Keratinocyte (primary cell): Measurements from ENCODE around the gene ABCC8. TPM values are rescaled to one million over a fixed set of nuclear protein-coding genes. Genes with fewer than 3 reads are reported as not detected.
A peak's percentile ranks its signal among the peaks of the same experiment; 100 is the strongest.

Experiments used
- DNase-seq: peaks from one replicate; pipeline ENCODE4 v3.0.0-alpha.2; 2011; ENCODE audit warnings: low read depth, missing footprints, low spot score
- FAIRE-seq: peaks from 2 replicates; lab custom pipeline; 2011; peaks lifted over from hg19 to GRCh38; lab: Jason Lieb, UNC
- H2AFZ ChIP-seq: 2 replicates; pipeline ENCODE4 v1.6.0; 2012; ENCODE audit warnings: low read length, control low read depth, inconsistent platforms; ENCODE audit not compliant: control insufficient read depth
- H3K27ac ChIP-seq: 2 replicates; pipeline ENCODE4 v1.5.1; 2011; ENCODE audit warnings: low read length; ENCODE audit not compliant: control insufficient read depth, insufficient read depth
- H3K27me3 ChIP-seq: 3 replicates; pipeline ENCODE4 v1.6.0; 2011; ENCODE audit warnings: low read length; ENCODE audit not compliant: control insufficient read depth, insufficient read depth; ENCODE audit errors: extremely low read depth
- H3K36me3 ChIP-seq, 2 experiments: 2 replicates in 1 of 2; 3 replicates in 1 of 2; pipeline ENCODE4 v1.5.1; 2011; ENCODE audit warnings: low read length in 2 of 2, mild to moderate bottlenecking in 1 of 2; ENCODE audit not compliant: control insufficient read depth in 2 of 2, insufficient read depth in 2 of 2; ENCODE audit errors: extremely low read depth in 1 of 2
- H3K4me1 ChIP-seq: 3 replicates; pipeline ENCODE4 v1.5.1; 2011; ENCODE audit warnings: low read length; ENCODE audit not compliant: control insufficient read depth, insufficient read depth; ENCODE audit errors: extremely low read depth
- H3K4me2 ChIP-seq: 3 replicates; pipeline ENCODE4 v1.6.0; 2011; ENCODE audit warnings: low read depth, low read length; ENCODE audit not compliant: control insufficient read depth, insufficient read depth; ENCODE audit errors: extremely low read depth
- H3K4me3 ChIP-seq, 3 experiments: fragments of 200-600 bp in 1 of 3; sonication (generic) in 1 of 3; 2 replicates in 2 of 3; 3 replicates in 1 of 3; pipeline ENCODE4 v1.5.1; 2011 to 2016; ENCODE audit warnings: low read length in 3 of 3, mild to moderate bottlenecking in 3 of 3, control low read depth in 2 of 3, inconsistent platforms in 1 of 3, low read depth in 1 of 3, mixed read lengths in 1 of 3, mixed run types in 1 of 3, moderate library complexity in 1 of 3; ENCODE audit not compliant: control insufficient read depth in 2 of 3, insufficient read depth in 2 of 3; ENCODE audit errors: extremely low read depth in 1 of 3
- H3K79me2 ChIP-seq: 2 replicates; pipeline ENCODE4 v1.6.0; 2012; ENCODE audit warnings: low read length; ENCODE audit not compliant: control insufficient read depth, insufficient read depth
- H3K9ac ChIP-seq: 3 replicates; pipeline ENCODE4 v1.6.0; 2011; ENCODE audit warnings: low read length; ENCODE audit not compliant: control insufficient read depth, insufficient read depth; ENCODE audit errors: extremely low read depth
- H3K9me1 ChIP-seq: 3 replicates; pipeline ENCODE4 v1.6.0; 2011; ENCODE audit warnings: low read length; ENCODE audit not compliant: control insufficient read depth, insufficient read depth; ENCODE audit errors: extremely low read depth
- H3K9me3 ChIP-seq: 2 replicates; pipeline ENCODE4 v1.5.1; 2012; ENCODE audit warnings: low read depth, low read length; ENCODE audit not compliant: control insufficient read depth
- H4K20me1 ChIP-seq: 3 replicates; pipeline ENCODE4 v1.6.0; 2011; ENCODE audit warnings: low read length; ENCODE audit not compliant: control insufficient read depth, insufficient read depth; ENCODE audit errors: extremely low read depth
- CTCF ChIP-seq, 3 experiments: IDR thresholded peaks in 1 of 3; conservative IDR thresholded peaks in 1 of 3; optimal IDR thresholded peaks in 1 of 3; 2 replicates in 2 of 3; 3 replicates in 1 of 3; pipeline versions ENCODE3 to v1.5.1; 2011; ENCODE audit warnings: low read length in 3 of 3, mild to moderate bottlenecking in 3 of 3, moderate library complexity in 2 of 3, control low read depth in 1 of 3, inconsistent platforms in 1 of 3; ENCODE audit not compliant: insufficient read depth in 2 of 3; ENCODE audit errors: extremely low read depth in 1 of 3
- EZH2 ChIP-seq: IDR thresholded peaks from one replicate; pipeline ENCODE4 v1.6.1; 2012; ENCODE audit warnings: inconsistent platforms, mild to moderate bottlenecking, low read length, moderate library complexity
- dilution Hi-C: fragments of 300-500 bp; cut with MboI; formaldehyde crosslinking; loops from one replicate; pipeline ENCODE4 v1.7.0; 2020; ENCODE audit warnings: low sequenced_read_pairs; ENCODE audit not compliant: extremely low pct_ligation_motif_present
- polyA plus RNA-seq, 5 experiments: library from polyadenylated mRNA; depleted of rRNA in 3 of 5; stranded (reverse) in 3 of 5; stranded (forward) in 1 of 5; unstranded in 1 of 5; fragments of >200 nt; gene quantifications; 1 replicate in 1 of 5; 2 replicates in 3 of 5; 3 replicates in 1 of 5; pipeline versions ENCODE4 v1.2.1 to v1.2.3, GENCODE V29; 2011 to 2012; ENCODE audit warnings: missing spikeins in 2 of 5, low read depth in 1 of 5, low replicate concordance in 1 of 5

ABCC8 gene
- polyA plus RNA-seq, 1 donor (not counting 4 experiments of a cell fraction or from before 2014, with no cell fraction given): not detected

DNA sequence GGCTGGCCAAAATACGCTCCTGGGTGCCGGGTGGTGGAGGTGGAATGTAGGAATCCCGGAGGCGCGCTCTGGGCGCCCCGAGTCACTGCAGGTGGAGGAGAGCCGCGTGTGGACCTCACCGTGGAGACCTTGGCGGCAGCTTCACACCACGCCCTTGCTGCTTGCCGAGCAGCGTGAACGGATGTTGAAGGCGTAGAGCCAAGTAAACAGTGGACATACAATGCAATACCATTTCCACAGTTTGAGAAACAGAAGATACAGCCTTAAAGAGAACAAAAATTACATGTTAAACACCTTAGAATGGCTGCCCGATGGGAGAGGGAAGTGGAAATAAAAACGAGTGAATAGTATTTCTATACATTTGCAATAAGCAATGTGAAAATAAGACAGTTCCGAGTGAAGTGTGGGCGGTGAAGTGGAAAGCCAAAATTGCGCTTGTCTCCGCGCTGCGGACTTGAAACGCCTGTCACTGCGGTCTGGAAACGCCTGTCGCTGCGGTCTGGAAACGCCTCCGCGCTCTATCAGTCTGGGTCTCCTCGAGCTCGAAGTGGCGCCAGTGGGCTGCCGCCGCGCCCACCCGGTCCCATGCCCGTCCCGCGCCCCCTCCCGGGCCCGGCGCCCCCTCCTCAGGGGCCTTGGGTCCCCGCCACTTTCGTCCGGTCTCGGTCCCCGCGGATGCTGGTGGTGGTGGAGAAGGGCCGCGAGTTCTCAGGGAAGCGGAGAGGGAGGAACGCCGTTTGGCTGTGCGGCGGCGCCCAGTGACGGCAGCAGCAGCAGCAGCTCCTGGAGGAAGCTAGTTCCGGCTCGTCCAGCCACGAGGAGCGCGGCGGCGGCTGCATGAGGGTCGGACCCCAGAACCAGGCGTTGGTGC lies 123.5 kb downstream of the ABCC8 start:
- H4K20me1 ChIP-seq: no peaks in the 10 kb centered on the region
- H3K9me1 ChIP-seq: no peaks in the 10 kb centered on the region
- FAIRE-seq: no peak
- H3K9ac ChIP-seq: peak overlapping the region; percentile 78
- peaks cover 0 to under 1% of the 10 kb centered on the region in 2 experiments for H3K36me3 ChIP-seq
- peak overlapping the region; percentile 86 for H2AFZ ChIP-seq
- peaks cover 10% of the 10 kb centered on the region for H3K4me1 ChIP-seq
- no peaks in the 10 kb centered on the region for H3K9me3 ChIP-seq
- H3K27me3 ChIP-seq: no peaks in the 10 kb centered on the region
- H3K4me3 ChIP-seq: peak overlapping the region; percentile 51 to 89 (median 78)
- DNase-seq: no peak
- no peaks in the 10 kb centered on the region for H3K79me2 ChIP-seq
- dilution Hi-C loops: no loop called here
- no peak for TF ChIP-seq EZH2
- no peak for TF ChIP-seq CTCF (optimal IDR thresholded peaks at IDR 0.05 in 1 of 3, IDR thresholded peaks at IDR 0.05 in 1 of 3, conservative IDR thresholded peaks at IDR 0.05 in 1 of 3; ENCODE audit: extremely low read depth in 1 of 3, insufficient read depth in 2 of 3, low read length in 3 of 3)
- H3K27ac ChIP-seq: peak overlapping the region; percentile 67
- H3K4me2 ChIP-seq: peak overlapping the region; percentile 98

- peaks cover 10% of the 10 kb centered on the region for H3K4me1 ChIP-seq
- no peaks in the 10 kb centered on the region for H3K9me1 ChIP-seq
- peak within 1 kb of the TSS; percentile 86 for H2AFZ ChIP-seq
- peak within 1 kb of the TSS; percentile 51 to 89 (median 78) for H3K4me3 ChIP-seq
- no peak for DNase-seq
- H3K79me2 ChIP-seq: no peaks in the 10 kb centered on the region
- H3K9me3 ChIP-seq: no peaks in the 10 kb centered on the region
- H3K27ac ChIP-seq: peak within 1 kb of the TSS; percentile 67
- FAIRE-seq: no peak
- peak within 1 kb of the TSS; percentile 98 for H3K4me2 ChIP-seq
- H4K20me1 ChIP-seq: no peaks in the 10 kb centered on the region
- no peak for TF ChIP-seq CTCF (optimal IDR thresholded peaks at IDR 0.05 in 1 of 3, IDR thresholded peaks at IDR 0.05 in 1 of 3, conservative IDR thresholded peaks at IDR 0.05 in 1 of 3; ENCODE audit: extremely low read depth in 1 of 3, insufficient read depth in 2 of 3, low read length in 3 of 3)
- TF ChIP-seq EZH2: no peak
- peak within 1 kb of the TSS; percentile 78 for H3K9ac ChIP-seq
- no peaks in the 10 kb centered on the region for H3K27me3 ChIP-seq
- no peaks in the 10 kb centered on the region for H3K36me3 ChIP-seq
- dilution Hi-C loops: no loop called here
These were observed 125.0 kb downstream of the ABCC8 start, which contains the start of gene NCR3LG1 for GRCh38 chr11:17351510-17352176. Gene NCR3LG1, plus strand, starts transcription at chr11:17351800. Its CDS starts 170 bp downstream, at chr11:17351970.
